COLO829 (cell line): ENCODE data around the gene CSTF3.
"Not testable (repeated sequence)": the region's sequence is repeated elsewhere in the genome, so short reads cannot be mapped to it uniquely, and the experiment has no call there.

Experiments used
- DNase-seq: peaks from one replicate; pipeline ENCODE4 v3.0.0; 2012; ENCODE audit warnings: low spot score

CSTF3 gene

GRCh38 chr11:33086017-33086416 lies 75.3 kb downstream of the CSTF3 start:
- DNase-seq: no peak

- no peak for DNase-seq
Measured at GRCh38 chr11:33083918-33084317, 77.4 kb downstream of the CSTF3 start.

GRCh38 chr11:33072465-33072864 lies 88.8 kb downstream of the CSTF3 start:
- no peak for DNase-seq

GRCh38 chr11:33068611-33069340 lies 92.5 kb downstream of the CSTF3 start:
- DNase-seq: no peak

- no peak for DNase-seq
Measured at GRCh38 chr11:33067294-33067693, 94.0 kb downstream of the CSTF3 start.

GRCh38 chr11:33065445-33066178 lies 95.7 kb downstream of the CSTF3 start:
- no peak for DNase-seq

- no peak for DNase-seq
Measured at GRCh38 chr11:33064866-33065265, 96.4 kb downstream of the CSTF3 start.

GRCh38 chr11:33064033-33064825 lies 97.1 kb downstream of the CSTF3 start:
- no peak for DNase-seq

- DNase-seq: no peak
Measured at GRCh38 chr11:33063326-33063881, 97.9 kb downstream of the CSTF3 start.

GRCh38 chr11:33062137-33062536 lies 99.1 kb downstream of the CSTF3 start:
- DNase-seq: no peak

GRCh38 chr11:33060271-33060670 lies 101.0 kb downstream of the CSTF3 start:
- DNase-seq: no peak

GRCh38 chr11:33059331-33060007 lies 101.8 kb downstream of the CSTF3 start:
- DNase-seq: no peak

GRCh38 chr11:33057284-33057683 lies 104.0 kb downstream of the CSTF3 start:
- DNase-seq: no peak

- DNase-seq: no peak
Measured at GRCh38 chr11:33055375-33055774, 105.9 kb downstream of the CSTF3 start.

GRCh38 chr11:33052231-33052630 lies 109.0 kb downstream of the CSTF3 start:
- no peak for DNase-seq

- DNase-seq: not testable (repeated sequence)
Measured at GRCh38 chr11:33049565-33050408, 111.5 kb downstream of the CSTF3 start.

GRCh38 chr11:33048701-33049100 lies 112.6 kb downstream of the CSTF3 start:
- not testable (repeated sequence) for DNase-seq

GRCh38 chr11:33045551-33046255 lies 115.6 kb downstream of the CSTF3 start:
- DNase-seq: no peak

GRCh38 chr11:33044285-33044756 lies 117.0 kb downstream of the CSTF3 start:
- DNase-seq: no peak

- no peak for DNase-seq
Measured at GRCh38 chr11:33043221-33043830, 118.0 kb downstream of the CSTF3 start.
